Adrenal gland (tissue), 5 donors: Measurements from ENCODE around the gene IARS2.

ENCODE experiments used
- POLR2A ChIP-seq, 2 donors: fragments of 450-650 bp; IDR thresholded peaks; one replicate each; pipeline ENCODE4 v1.6.1; 2017; ENCODE audit warnings: antibody characterized with exemption in 2 of 2, mild to moderate bottlenecking in 2 of 2, moderate library complexity in 1 of 2
- TF ChIP-seq, protein P1 (sequence below), 6 experiments: fragments of 450-650 bp in 4 of 6; fragments of 200-600 bp in 2 of 6; sonication (generic) in 1 of 6; IDR thresholded peaks; 1 replicate in 5 of 6; 2 replicates in 1 of 6; pipeline versions ENCODE4 v1.5.1 to v1.8.0; 2016 to 2021; ENCODE audit warnings: antibody characterized with exemption in 6 of 6, mild to moderate bottlenecking in 2 of 6, moderate library complexity in 1 of 6
- donor health status: DM: no; HTN: no; CAD: no.

DNA sequence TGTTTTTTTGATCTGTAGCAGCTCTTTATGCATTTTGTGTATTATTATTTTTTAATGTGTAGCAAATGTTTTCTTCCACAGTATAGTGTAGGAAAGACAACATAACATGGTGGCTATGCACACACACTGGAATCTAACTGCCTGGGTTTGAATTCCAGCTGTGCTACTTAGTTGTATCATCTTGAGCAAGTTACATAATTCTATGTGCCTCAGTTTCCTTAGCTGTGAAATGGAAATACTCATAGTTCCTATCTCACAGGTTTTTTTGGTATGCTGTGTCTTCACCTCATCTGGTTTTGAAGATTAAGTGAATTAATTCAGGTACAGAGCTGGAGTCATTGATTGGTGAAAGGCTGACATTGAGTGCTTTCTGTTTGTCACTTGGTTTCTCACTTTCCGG lies 1.2 kb upstream of the IARS2 start:
- TF ChIP-seq, protein P1, sequence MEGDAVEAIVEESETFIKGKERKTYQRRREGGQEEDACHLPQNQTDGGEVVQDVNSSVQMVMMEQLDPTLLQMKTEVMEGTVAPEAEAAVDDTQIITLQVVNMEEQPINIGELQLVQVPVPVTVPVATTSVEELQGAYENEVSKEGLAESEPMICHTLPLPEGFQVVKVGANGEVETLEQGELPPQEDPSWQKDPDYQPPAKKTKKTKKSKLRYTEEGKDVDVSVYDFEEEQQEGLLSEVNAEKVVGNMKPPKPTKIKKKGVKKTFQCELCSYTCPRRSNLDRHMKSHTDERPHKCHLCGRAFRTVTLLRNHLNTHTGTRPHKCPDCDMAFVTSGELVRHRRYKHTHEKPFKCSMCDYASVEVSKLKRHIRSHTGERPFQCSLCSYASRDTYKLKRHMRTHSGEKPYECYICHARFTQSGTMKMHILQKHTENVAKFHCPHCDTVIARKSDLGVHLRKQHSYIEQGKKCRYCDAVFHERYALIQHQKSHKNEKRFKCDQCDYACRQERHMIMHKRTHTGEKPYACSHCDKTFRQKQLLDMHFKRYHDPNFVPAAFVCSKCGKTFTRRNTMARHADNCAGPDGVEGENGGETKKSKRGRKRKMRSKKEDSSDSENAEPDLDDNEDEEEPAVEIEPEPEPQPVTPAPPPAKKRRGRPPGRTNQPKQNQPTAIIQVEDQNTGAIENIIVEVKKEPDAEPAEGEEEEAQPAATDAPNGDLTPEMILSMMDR (IDR thresholded peaks at IDR 0.05), result no peak
- TF ChIP-seq POLR2A (IDR thresholded peaks at IDR 0.05), result no peak
